ENCODE data around the gene SHMT2.

The SHMT2 gene

DNA sequence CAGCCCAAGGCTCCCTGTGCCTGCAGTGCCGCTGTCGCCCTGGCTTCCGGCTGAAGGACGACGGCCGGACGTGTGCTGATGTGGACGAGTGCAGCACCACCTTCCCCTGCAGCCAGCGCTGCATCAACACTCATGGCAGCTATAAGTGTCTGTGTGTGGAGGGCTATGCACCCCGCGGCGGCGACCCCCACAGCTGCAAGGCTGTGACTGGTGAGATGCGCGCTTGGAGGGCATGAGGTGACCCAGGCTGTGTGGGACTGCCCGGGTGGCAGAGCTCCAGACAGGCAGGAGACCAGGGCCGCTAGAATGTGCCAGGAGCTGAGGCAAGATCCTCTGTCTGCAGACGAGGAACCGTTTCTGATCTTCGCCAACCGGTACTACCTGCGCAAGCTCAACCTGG, 32.6 kb upstream of the SHMT2 start:
- no peak for DNase-seq (ENCODE audit: low read depth in 3 of 3)

GRCh38 chr12:57198329-57198728, 31.2 kb upstream of the SHMT2 start:
- no peak for DNase-seq (ENCODE audit: low read depth in 3 of 3)

DNA sequence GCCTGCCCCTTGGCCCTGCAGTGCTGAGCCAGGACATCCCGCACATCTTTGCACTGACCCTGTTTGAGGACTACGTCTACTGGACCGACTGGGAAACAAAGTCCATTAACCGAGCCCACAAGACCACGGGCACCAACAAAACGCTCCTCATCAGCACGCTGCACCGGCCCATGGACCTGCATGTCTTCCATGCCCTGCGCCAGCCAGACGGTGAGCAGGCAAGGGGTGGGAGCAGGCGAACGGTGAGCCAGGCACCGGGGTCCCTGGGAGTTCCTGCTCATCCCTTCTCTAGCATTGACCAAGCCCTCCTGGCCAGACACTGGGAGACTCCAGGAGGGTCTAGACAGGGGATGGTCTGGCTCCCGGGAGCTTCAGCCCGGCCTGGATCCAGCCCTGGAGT, 30.3 kb upstream of the SHMT2 start:
- DNase-seq (ENCODE audit: low read depth in 3 of 3), result no peak

DNA sequence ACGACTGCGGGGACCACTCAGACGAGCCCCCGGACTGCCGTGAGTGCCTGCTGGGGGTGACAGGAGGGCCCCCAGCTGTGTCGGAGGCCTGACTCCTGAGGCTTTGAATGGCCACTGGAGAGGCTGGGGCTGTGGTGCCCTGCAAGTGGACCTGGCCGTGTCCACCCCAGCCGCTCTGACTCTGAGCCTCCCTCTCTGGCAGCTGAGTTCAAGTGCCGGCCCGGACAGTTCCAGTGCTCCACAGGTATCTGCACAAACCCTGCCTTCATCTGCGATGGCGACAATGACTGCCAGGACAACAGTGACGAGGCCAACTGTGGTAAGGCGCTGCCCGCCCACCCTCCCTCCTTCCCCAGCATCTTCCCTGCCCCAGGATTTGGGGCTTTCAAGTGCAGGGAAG, 29.0 kb upstream of the SHMT2 start:
- no peak for DNase-seq (ENCODE audit: low read depth in 3 of 3)

DNA sequence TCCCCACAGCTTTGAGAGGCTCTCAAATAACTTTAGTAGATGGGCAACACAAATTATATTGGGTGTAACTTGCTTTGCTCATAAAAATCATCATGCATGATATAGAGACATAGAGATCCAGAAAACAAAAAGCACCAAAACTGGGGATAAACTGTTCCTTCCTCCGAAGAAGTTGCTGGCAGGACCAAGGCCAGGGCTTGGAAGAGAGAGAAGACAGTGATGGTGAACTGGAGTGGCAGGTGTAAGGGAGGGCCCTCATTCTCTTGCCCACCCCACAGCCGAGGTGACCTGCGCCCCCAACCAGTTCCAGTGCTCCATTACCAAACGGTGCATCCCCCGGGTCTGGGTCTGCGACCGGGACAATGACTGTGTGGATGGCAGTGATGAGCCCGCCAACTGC, 28.3 kb upstream of the SHMT2 start:
- DNase-seq (ENCODE audit: low read depth in 3 of 3), result no peak

DNA sequence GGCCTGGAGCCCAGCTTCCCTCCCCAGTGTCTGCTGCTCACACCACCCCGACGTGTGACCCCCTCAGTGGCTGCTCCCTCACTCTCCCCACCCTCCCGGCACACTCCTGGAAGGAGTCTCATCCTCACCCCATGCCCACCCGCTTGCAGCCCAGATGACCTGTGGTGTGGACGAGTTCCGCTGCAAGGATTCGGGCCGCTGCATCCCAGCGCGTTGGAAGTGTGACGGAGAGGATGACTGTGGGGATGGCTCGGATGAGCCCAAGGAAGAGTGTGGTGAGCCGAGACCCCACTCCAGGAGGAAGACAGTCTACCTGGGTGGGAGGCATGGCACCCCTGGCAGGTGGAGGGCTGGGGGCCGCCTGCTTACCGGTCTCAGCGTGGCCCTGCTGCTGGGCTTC, 27.9 kb upstream of the SHMT2 start:
- DNase-seq (ENCODE audit: low read depth in 3 of 3), result no peak

DNA sequence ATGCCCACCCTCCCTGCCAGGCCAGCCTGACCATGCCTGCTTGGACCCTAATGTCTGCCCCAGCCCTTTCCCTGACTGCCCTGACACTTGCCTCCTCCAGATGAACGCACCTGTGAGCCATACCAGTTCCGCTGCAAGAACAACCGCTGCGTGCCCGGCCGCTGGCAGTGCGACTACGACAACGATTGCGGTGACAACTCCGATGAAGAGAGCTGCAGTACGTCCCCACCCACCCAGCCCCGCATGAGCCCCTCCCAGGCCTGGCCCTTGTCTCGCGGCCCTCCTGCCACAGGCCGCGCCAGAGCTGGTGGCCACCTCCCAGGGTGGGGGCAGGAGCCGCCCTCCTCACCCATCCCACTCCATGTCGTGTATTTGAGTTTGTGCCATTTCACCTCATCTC, 27.2 kb upstream of the SHMT2 start:
- DNase-seq (ENCODE audit: low read depth in 3 of 3), result no peak

DNA sequence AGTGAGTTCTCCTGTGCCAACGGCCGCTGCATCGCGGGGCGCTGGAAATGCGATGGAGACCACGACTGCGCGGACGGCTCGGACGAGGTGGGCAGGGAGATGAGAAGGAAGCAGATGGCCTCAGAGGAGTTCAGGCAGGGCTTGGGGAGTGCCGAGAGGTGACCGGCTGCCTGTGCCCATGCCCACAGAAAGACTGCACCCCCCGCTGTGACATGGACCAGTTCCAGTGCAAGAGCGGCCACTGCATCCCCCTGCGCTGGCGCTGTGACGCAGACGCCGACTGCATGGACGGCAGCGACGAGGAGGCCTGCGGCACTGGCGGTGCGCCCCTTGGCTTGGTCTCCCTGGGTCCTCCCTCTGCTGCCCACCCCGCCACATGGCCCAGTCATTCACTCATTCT, 26.3 kb upstream of the SHMT2 start:
- DNase-seq (ENCODE audit: low read depth in 3 of 3), result no peak

GRCh38 chr12:57203791-57204190, 25.7 kb upstream of the SHMT2 start:
- DNase-seq (ENCODE audit: low read depth in 3 of 3), result no peak

DNA sequence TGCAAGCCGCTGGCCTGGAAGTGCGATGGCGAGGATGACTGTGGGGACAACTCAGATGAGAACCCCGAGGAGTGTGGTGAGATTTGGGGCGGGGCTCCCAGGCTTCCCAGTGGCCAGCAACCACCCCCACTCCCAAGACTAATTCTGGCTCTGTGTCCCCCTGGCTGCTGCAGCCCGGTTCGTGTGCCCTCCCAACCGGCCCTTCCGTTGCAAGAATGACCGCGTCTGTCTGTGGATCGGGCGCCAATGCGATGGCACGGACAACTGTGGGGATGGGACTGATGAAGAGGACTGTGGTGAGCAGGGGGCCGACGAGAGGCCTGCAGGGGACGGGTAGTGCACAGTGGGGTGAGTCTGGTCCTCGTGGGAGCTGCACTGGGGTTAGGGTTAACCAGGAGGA, 25.1 kb upstream of the SHMT2 start:
- no peak for DNase-seq (ENCODE audit: low read depth in 3 of 3)

GRCh38 chr12:57205186-57205585, 24.3 kb upstream of the SHMT2 start:
- DNase-seq (ENCODE audit: low read depth in 3 of 3), result no peak

DNA sequence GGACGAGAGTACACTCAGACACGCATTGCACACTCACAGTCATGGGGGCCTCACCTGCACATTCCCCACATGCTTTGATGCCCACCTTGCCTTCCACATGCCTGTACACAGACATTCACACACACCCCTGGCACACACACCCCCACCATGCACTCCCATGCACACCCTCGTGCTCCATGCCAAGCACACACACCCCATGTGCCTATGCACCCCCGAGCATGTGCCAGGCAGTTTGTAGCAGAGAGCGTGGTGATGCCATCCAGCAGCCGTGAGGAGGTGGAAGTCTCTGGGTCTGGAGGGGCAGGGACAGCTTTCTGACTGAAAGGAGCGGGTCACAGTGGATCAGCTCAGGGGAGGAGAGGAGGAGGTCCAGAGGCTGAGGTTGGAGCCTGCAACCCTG, 23.6 kb upstream of the SHMT2 start:
- DNase-seq (ENCODE audit: low read depth in 3 of 3), result no peak

GRCh38 chr12:57207731-57208630, 21.5 kb upstream of the SHMT2 start:
- no peak for DNase-seq (ENCODE audit: low read depth in 3 of 3)

- DNase-seq (ENCODE audit: low read depth in 3 of 3), result no peak
Observed at GRCh38 chr12:57208631-57209282, 20.8 kb upstream of the SHMT2 start.

- DNase-seq (ENCODE audit: low read depth in 3 of 3), result no peak
Observed at GRCh38 chr12:57209916-57210315, 19.6 kb upstream of the SHMT2 start.

- DNase-seq (ENCODE audit: low read depth in 3 of 3), result no peak
Observed at GRCh38 chr12:57210461-57210860, 19.1 kb upstream of the SHMT2 start.

- DNase-seq (ENCODE audit: low read depth in 3 of 3), result no peak
Observed at GRCh38 chr12:57210926-57211692, 18.4 kb upstream of the SHMT2 start.

- no peak for DNase-seq (ENCODE audit: low read depth in 3 of 3)
Observed at GRCh38 chr12:57211791-57212700, 17.5 kb upstream of the SHMT2 start.

DNA sequence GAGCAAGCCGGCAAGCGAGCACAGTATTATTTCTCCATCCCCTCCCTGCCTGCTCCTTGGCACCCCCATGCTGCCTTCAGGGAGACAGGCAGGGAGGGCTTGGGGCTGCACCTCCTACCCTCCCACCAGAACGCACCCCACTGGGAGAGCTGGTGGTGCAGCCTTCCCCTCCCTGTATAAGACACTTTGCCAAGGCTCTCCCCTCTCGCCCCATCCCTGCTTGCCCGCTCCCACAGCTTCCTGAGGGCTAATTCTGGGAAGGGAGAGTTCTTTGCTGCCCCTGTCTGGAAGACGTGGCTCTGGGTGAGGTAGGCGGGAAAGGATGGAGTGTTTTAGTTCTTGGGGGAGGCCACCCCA, 16.8 kb upstream of the SHMT2 start:
- DNase-seq (ENCODE audit: low read depth in 3 of 3), result no peak

GRCh38 chr12:57213058-57213715, 16.3 kb upstream of the SHMT2 start:
- peak; percentile 61 to 75 (median 72) for DNase-seq (ENCODE audit: low read depth in 3 of 3)

GRCh38 chr12:57213763-57214397, 15.6 kb upstream of the SHMT2 start:
- no peak for DNase-seq (ENCODE audit: low read depth in 3 of 3)
